Fibroblast of lung (primary cell): ENCODE results near the gene ANGPTL3. TPM values are rescaled to one million over a fixed set of nuclear protein-coding genes. Genes with fewer than 3 reads are reported as not detected.

Source experiments
- DNase-seq, 2 donors: peaks; one replicate each; pipeline versions ENCODE4 v3.0.0 to v3.0.0-alpha.2; 2010; ENCODE audit warnings: low read depth in 2 of 2
- H2AFZ ChIP-seq: 2 replicates; pipeline ENCODE4 v1.5.1; 2012; ENCODE audit warnings: low read length, control low read depth, inconsistent platforms
- H3K27ac ChIP-seq: 2 replicates; pipeline ENCODE4 v1.5.1; 2011; ENCODE audit warnings: low read length, control low read depth; ENCODE audit not compliant: insufficient read depth
- H3K27me3 ChIP-seq: 2 replicates; pipeline ENCODE4 v1.5.1; 2011; ENCODE audit warnings: mild to moderate bottlenecking, low read length; ENCODE audit not compliant: control insufficient read depth, insufficient read depth
- H3K36me3 ChIP-seq: 2 replicates; pipeline ENCODE4 v1.5.1; 2011; ENCODE audit warnings: low read length; ENCODE audit not compliant: control insufficient read depth, insufficient read depth
- H3K4me1 ChIP-seq: 2 replicates; pipeline ENCODE4 v1.5.1; 2011; ENCODE audit warnings: low read length; ENCODE audit not compliant: control insufficient read depth, insufficient read depth; ENCODE audit errors: extremely low read depth
- H3K4me2 ChIP-seq: 2 replicates; pipeline ENCODE4 v1.5.1; 2011; ENCODE audit warnings: low read length, control low read depth; ENCODE audit not compliant: insufficient read depth; ENCODE audit errors: extremely low read depth
- H3K4me3 ChIP-seq, 4 experiments: fragments of 200-600 bp in 1 of 4; sonication (generic) in 1 of 4; replicated peaks in 1 of 4; 2 replicates each; pipeline ENCODE4 v1.5.1; 2011 to 2016; ENCODE audit warnings: low read length in 4 of 4, low read depth in 3 of 4, mild to moderate bottlenecking in 3 of 4, control low read depth in 2 of 4, inconsistent platforms in 1 of 4, mixed read lengths in 1 of 4; ENCODE audit not compliant: insufficient read depth in 1 of 4; ENCODE audit errors: control extremely low read depth in 1 of 4
- H3K79me2 ChIP-seq: 2 replicates; pipeline ENCODE4 v1.5.1; 2012; ENCODE audit warnings: mild to moderate bottlenecking, low read length, inconsistent platforms; ENCODE audit not compliant: control insufficient read depth, insufficient read depth
- H3K9ac ChIP-seq: 2 replicates; pipeline ENCODE4 v1.5.1; 2011; ENCODE audit warnings: mild to moderate bottlenecking, low read length, control low read depth; ENCODE audit not compliant: insufficient read depth
- H3K9me3 ChIP-seq: 2 replicates; pipeline ENCODE4 v1.5.1; 2012; ENCODE audit warnings: low read depth, low read length; ENCODE audit not compliant: control insufficient read depth, insufficient read depth
- H4K20me1 ChIP-seq: 2 replicates; pipeline ENCODE4 v1.5.1; 2011; ENCODE audit warnings: low read length; ENCODE audit not compliant: control insufficient read depth, insufficient read depth; ENCODE audit errors: extremely low read depth
- EZH2 ChIP-seq: IDR thresholded peaks from 2 replicates; pipeline ENCODE4 v1.5.1; 2012; ENCODE audit warnings: low read length, control low read depth, mild to moderate bottlenecking; ENCODE audit errors: missing control alignments
- polyA plus RNA-seq, 2 donors: library from polyadenylated mRNA; depleted of rRNA in 1 of 2; stranded (reverse) in 1 of 2; unstranded in 1 of 2; fragments of >200 nt; gene quantifications; 2 replicates each; pipeline ENCODE4 v1.2.1, GENCODE V29; 2011 to 2012; ENCODE audit warnings: missing spikeins in 1 of 2
- total RNA-seq: library from RNA; depleted of rRNA; stranded (reverse); fragments of >200 nt; gene quantifications from 2 replicates; pipeline ENCODE4 v1.2.1, GENCODE V29; 2014
- TF ChIP-seq, protein P1 (sequence below), 2 donors: IDR thresholded peaks in 1 of 2; conservative IDR thresholded peaks in 1 of 2; 1 replicate in 1 of 2; 2 replicates in 1 of 2; pipeline ENCODE4 v1.5.1; 2011 to 2012; ENCODE audit warnings: low read length in 2 of 2, control low read depth in 1 of 2, inconsistent platforms in 1 of 2, low read depth in 1 of 2, mild to moderate bottlenecking in 1 of 2

The ANGPTL3 gene
- total and polyA plus RNA-seq, 2 donors (not counting 1 experiment from before 2014, with no cell fraction given), result not detected

DNA sequence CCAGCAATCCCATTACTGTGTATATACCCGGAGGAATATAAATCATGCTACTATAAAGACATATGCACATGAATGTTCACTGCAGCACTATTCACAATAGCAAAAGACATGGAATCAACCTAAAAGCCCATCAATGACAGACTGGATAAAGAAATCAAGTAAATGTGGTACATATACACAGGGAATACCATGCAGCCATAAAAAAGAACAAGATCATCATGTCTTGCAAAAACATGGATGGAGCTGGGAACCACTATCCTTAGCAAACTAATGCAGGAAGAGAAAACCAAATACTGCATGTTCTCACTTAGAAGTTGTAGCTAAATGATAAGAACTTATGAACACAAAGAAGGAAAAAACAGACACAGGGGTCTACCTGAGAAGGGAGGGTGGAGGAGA is 6.4 kb upstream of the ANGPTL3 start:
- Histone ChIP-seq H3K27me3 (no peaks in the 10 kb centered on the region), H4K20me1 (no peaks in the 10 kb centered on the region), H3K9ac (no peak overlapping the region), H3K9me3 (no peaks in the 10 kb centered on the region), H3K27ac (no peak overlapping the region), H3K36me3 (no peaks in the 10 kb centered on the region), H3K4me2 (no peak overlapping the region), H2AFZ (no peak overlapping the region), H3K79me2 (no peaks in the 10 kb centered on the region), H3K4me1 (no peaks in the 10 kb centered on the region), H3K4me3 (no peak overlapping the region)
- TF ChIP-seq, protein P1, sequence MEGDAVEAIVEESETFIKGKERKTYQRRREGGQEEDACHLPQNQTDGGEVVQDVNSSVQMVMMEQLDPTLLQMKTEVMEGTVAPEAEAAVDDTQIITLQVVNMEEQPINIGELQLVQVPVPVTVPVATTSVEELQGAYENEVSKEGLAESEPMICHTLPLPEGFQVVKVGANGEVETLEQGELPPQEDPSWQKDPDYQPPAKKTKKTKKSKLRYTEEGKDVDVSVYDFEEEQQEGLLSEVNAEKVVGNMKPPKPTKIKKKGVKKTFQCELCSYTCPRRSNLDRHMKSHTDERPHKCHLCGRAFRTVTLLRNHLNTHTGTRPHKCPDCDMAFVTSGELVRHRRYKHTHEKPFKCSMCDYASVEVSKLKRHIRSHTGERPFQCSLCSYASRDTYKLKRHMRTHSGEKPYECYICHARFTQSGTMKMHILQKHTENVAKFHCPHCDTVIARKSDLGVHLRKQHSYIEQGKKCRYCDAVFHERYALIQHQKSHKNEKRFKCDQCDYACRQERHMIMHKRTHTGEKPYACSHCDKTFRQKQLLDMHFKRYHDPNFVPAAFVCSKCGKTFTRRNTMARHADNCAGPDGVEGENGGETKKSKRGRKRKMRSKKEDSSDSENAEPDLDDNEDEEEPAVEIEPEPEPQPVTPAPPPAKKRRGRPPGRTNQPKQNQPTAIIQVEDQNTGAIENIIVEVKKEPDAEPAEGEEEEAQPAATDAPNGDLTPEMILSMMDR (conservative IDR thresholded peaks at IDR 0.05 in 1 of 2, IDR thresholded peaks at IDR 0.05 in 1 of 2; ENCODE audit: low read depth in 1 of 2, low read length in 2 of 2), result no peak
- TF ChIP-seq EZH2, result no peak
- no peak for DNase-seq

DNA sequence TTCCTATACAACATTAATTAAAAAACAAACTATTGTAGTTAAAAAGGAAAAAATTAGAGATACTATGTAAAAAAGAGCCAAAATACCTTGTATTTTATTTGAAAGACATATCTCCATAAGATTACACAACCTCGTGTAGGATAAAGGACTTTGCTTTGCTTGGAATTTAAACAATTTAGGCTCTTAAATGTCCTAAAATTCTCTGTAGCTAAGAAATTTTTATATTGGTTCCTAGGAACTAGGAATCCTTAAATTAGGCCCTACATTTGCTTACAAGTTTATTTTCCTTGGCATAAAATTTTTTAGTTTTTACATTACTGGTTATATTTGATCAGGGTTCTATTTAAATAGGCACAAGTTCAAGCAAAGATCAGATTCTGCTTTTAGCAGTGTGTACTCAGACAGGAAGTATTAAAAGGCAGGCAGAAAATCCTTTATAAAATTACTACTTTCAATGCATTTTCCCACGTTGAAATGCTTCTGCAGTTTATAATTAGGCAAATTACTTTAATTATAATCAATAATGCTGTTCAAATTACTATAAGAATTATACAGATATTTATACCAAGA is 3.4 kb upstream of the ANGPTL3 start:
- Histone ChIP-seq H4K20me1 (no peaks in the 10 kb centered on the region), H3K27me3 (no peaks in the 10 kb centered on the region), H3K27ac (no peak overlapping the region), H3K4me2 (no peak overlapping the region), H3K9me3 (no peaks in the 10 kb centered on the region), H2AFZ (no peak overlapping the region), H3K4me3 (no peak overlapping the region), H3K79me2 (no peaks in the 10 kb centered on the region), H3K4me1 (no peaks in the 10 kb centered on the region), H3K9ac (no peak overlapping the region), H3K36me3 (no peaks in the 10 kb centered on the region)
- TF ChIP-seq EZH2, result no peak
- TF ChIP-seq, protein P1 (conservative IDR thresholded peaks at IDR 0.05 in 1 of 2, IDR thresholded peaks at IDR 0.05 in 1 of 2; ENCODE audit: low read depth in 1 of 2, low read length in 2 of 2), result no peak
- DNase-seq, result peak in 1 of 2 donors; percentile 16

DNA sequence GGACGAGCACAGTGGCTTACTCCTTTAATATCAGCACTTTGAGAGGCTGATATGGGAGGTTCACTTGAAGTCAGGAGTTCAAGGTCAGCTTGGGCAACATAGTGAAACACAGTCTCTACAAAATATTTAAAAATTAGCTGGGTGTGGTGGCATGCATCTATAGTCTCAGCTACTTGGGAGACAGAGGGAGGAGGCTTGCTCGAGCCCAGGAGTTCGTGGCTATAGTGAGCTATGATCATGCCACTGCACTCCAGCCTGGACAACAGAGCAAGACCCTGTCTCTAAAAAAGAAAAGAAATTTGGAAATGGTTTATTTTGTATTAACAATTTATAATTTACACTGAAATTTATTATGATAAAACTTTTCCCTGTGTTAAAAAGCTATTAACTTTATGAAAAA is 1.7 kb upstream of the ANGPTL3 start:
- Histone ChIP-seq H3K27ac (no peak overlapping the region), H4K20me1 (no peaks in the 10 kb centered on the region), H3K4me3 (no peak overlapping the region), H3K4me2 (no peak overlapping the region), H3K36me3 (no peaks in the 10 kb centered on the region), H2AFZ (no peak overlapping the region), H3K27me3 (no peaks in the 10 kb centered on the region), H3K9ac (no peak overlapping the region), H3K9me3 (no peaks in the 10 kb centered on the region), H3K79me2 (no peaks in the 10 kb centered on the region), H3K4me1 (no peaks in the 10 kb centered on the region)
- no peak for TF ChIP-seq EZH2
- TF ChIP-seq, protein P1 (conservative IDR thresholded peaks at IDR 0.05 in 1 of 2, IDR thresholded peaks at IDR 0.05 in 1 of 2; ENCODE audit: low read depth in 1 of 2, low read length in 2 of 2), result no peak
- no peak for DNase-seq
